HUES6 (cell line): ENCODE data around the gene RBMS1.

Experiments
- H3K27ac ChIP-seq: 2 replicates; pipeline ENCODE4 v1.7.0; 2013; ENCODE audit warnings: low read depth, mild to moderate bottlenecking, low read length, inconsistent platforms
- H3K27me3 ChIP-seq: 2 replicates; pipeline ENCODE4 v1.6.1; 2013; ENCODE audit warnings: low read length; ENCODE audit not compliant: control insufficient read depth, insufficient read depth
- H3K36me3 ChIP-seq: 2 replicates; pipeline ENCODE4 v1.6.1; 2013; ENCODE audit warnings: low read length; ENCODE audit not compliant: control insufficient read depth, insufficient read depth
- H3K4me1 ChIP-seq: 2 replicates; pipeline ENCODE4 v1.6.1; 2013; ENCODE audit warnings: low read length; ENCODE audit not compliant: control insufficient read depth, insufficient read depth
- H3K4me3 ChIP-seq: 2 replicates; pipeline ENCODE4 v1.5.1; 2013; ENCODE audit warnings: low read depth, low read length
- H3K9ac ChIP-seq: one replicate; pipeline ENCODE4 v1.6.1; 2013; ENCODE audit warnings: mild to moderate bottlenecking, low read length
- H3K9me3 ChIP-seq: 2 replicates; pipeline ENCODE4 v1.6.1; 2013; ENCODE audit warnings: low read depth, low read length; ENCODE audit not compliant: control insufficient read depth, insufficient read depth

The RBMS1 gene

DNA sequence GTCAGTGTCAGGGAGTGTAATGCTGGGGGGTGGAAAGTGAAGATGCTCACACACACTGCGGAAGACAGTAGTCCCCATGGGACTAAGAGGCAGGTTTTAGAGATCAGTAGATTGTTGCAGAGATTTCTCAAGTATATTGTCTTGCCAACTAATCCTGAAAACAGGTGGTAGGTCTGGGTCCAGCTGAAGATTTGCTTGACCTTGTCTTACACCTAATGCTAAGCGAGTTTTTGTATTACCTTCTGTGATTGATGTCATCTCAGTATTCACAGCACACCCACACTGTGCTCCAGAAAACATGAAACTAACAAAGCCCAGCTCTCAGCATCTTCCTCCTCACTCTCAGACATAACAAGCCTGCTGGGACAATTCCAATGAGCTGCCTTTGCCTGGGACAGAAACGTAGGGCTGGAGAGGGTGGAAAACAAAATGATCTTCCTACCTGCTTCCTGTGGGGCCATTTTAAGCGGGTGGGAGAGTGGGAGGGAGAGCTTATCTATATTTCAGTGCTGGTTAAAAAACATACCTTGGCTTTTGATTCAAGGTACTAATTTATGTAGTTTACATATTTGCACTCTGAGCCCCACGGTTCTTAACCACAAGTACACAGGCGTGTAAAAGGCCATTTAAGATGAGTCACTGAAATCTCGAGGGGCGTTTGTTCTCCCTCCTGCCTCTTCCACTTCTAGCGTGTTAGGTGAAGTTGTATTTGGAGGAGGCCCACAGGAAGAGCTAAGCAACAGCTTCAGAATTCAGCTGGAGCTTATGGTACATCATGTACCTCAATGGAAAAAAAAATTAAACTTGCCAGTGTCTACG is 23.1 kb upstream of the RBMS1 start:
- Histone ChIP-seq H3K9ac (no peak overlapping the region), H3K9me3 (no peaks in the 10 kb centered on the region), H3K36me3 (no peaks in the 10 kb centered on the region), H3K4me3 (no peak overlapping the region), H3K27me3 (no peaks in the 10 kb centered on the region), H3K27ac (no peak overlapping the region), H3K4me1 (peaks cover 9% of the 10 kb centered on the region)

GRCh38 chr2:160515120-160515519 is 21.5 kb upstream of the RBMS1 start:
- Histone ChIP-seq H3K36me3 (no peaks in the 10 kb centered on the region), H3K9ac (no peak overlapping the region), H3K27ac (no peak overlapping the region), H3K4me1 (peaks cover 9% of the 10 kb centered on the region), H3K27me3 (no peaks in the 10 kb centered on the region), H3K9me3 (no peaks in the 10 kb centered on the region), H3K4me3 (no peak overlapping the region)

GRCh38 chr2:160513120-160513519 is 19.5 kb upstream of the RBMS1 start:
- Histone ChIP-seq H3K36me3 (no peaks in the 10 kb centered on the region), H3K27me3 (no peaks in the 10 kb centered on the region), H3K27ac (no peak overlapping the region), H3K9ac (no peak overlapping the region), H3K4me3 (no peak overlapping the region), H3K9me3 (no peaks in the 10 kb centered on the region), H3K4me1 (peaks cover 9% of the 10 kb centered on the region)

GRCh38 chr2:160512491-160512890 is 18.9 kb upstream of the RBMS1 start:
- Histone ChIP-seq H3K27ac (no peak overlapping the region), H3K4me3 (no peak overlapping the region), H3K27me3 (no peaks in the 10 kb centered on the region), H3K36me3 (no peaks in the 10 kb centered on the region), H3K9me3 (no peaks in the 10 kb centered on the region), H3K4me1 (peaks cover 9% of the 10 kb centered on the region), H3K9ac (no peak overlapping the region)

DNA sequence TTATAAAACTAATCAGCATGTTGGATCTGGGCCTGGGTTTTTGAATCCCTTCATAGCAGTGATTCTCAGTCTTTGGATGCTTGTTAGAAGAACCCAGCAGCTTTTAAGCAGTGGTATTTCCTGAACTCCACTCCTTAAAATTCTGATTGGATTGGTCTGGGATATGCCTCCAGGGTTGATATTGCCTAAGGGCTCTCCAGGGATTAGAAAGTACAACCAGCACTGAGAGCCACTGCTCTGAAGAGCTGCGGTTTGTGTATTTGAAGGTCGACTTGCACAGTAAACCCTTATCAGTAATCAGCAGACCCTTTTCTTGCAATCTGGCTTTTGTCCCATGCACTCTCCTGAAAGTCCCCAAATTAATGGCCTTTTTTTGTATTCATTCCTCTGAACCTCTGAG is 17.0 kb upstream of the RBMS1 start:
- H3K4me1 ChIP-seq = peaks cover 9% of the 10 kb centered on the region
- H3K27me3 ChIP-seq = no peaks in the 10 kb centered on the region
- no peak overlapping the region for H3K4me3 ChIP-seq
- H3K9me3 ChIP-seq = no peaks in the 10 kb centered on the region
- no peak overlapping the region for H3K9ac ChIP-seq
- no peak overlapping the region for H3K27ac ChIP-seq
- no peaks in the 10 kb centered on the region for H3K36me3 ChIP-seq

GRCh38 chr2:160509016-160509415 is 15.4 kb upstream of the RBMS1 start:
- Histone ChIP-seq H3K27ac (no peak overlapping the region), H3K36me3 (no peaks in the 10 kb centered on the region), H3K4me1 (no peaks in the 10 kb centered on the region; the same call in 1 of the 2 replicates), H3K9me3 (no peaks in the 10 kb centered on the region), H3K27me3 (no peaks in the 10 kb centered on the region), H3K9ac (no peak overlapping the region), H3K4me3 (no peak overlapping the region)

GRCh38 chr2:160507464-160507863 is 13.9 kb upstream of the RBMS1 start:
- Histone ChIP-seq H3K36me3 (no peaks in the 10 kb centered on the region), H3K27ac (no peak overlapping the region), H3K9me3 (no peaks in the 10 kb centered on the region), H3K9ac (no peak overlapping the region), H3K4me3 (no peak overlapping the region), H3K27me3 (no peaks in the 10 kb centered on the region), H3K4me1 (no peaks in the 10 kb centered on the region; the same call in 1 of the 2 replicates)

DNA sequence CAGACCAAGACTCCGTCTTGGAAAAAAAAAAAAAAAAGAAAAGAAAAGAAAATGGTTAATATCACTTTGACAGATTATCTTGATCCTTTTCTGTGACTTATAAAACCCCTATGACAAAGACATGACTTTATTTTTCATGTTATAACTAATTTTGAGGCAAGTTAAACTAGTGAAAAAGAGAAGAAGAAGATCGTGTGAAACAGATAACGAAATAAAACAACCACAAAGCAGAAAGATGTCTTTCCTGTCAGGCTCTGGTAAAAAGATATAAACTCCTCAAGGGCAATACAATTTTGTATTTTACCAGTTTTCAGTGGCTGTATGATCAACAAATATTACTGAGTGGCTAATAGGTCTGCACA is 13.4 kb upstream of the RBMS1 start:
- no peak overlapping the region for H3K4me3 ChIP-seq
- no peaks in the 10 kb centered on the region; the same call in 1 of the 2 replicates for H3K4me1 ChIP-seq
- H3K9me3 ChIP-seq = no peaks in the 10 kb centered on the region
- H3K27ac ChIP-seq = no peak overlapping the region
- H3K9ac ChIP-seq = no peak overlapping the region
- H3K27me3 ChIP-seq = no peaks in the 10 kb centered on the region
- H3K36me3 ChIP-seq = no peaks in the 10 kb centered on the region

DNA sequence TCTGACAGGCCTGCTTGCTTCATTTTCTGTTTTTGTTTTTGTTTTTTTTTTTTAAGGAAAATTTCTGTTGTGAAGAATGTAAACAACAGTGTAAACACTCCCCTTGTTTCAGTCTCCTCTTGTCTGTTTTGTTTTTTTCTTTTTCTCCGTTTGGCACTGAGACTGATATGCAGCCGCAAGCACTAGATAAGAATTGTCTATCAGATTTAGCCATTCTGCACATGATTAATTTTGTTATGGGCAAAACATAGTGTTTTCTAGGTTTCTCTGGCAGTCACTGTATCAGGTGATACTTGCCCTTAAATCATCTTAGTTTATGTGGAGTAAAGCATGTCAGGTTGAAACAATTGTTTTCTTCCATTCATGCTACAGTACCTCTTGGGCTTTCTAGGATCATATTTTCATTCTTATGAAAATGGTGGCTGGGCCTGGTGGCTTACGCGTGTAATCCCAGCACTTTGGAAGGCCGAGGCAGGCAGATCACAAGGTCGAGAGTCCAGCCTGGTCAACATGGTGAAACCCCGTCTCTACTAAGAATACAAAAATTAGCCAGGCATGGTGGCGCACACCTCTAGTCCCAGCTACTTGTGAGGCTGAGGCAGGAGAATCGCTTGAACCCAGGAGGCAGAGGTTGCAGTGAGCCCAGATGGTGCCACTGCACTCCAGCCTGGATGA is 12.9 kb upstream of the RBMS1 start:
- Histone ChIP-seq H3K9me3 (no peaks in the 10 kb centered on the region), H3K4me1 (no peaks in the 10 kb centered on the region; the same call in 1 of the 2 replicates), H3K27me3 (no peaks in the 10 kb centered on the region), H3K27ac (no peak overlapping the region), H3K4me3 (no peak overlapping the region), H3K36me3 (no peaks in the 10 kb centered on the region), H3K9ac (no peak overlapping the region)

DNA sequence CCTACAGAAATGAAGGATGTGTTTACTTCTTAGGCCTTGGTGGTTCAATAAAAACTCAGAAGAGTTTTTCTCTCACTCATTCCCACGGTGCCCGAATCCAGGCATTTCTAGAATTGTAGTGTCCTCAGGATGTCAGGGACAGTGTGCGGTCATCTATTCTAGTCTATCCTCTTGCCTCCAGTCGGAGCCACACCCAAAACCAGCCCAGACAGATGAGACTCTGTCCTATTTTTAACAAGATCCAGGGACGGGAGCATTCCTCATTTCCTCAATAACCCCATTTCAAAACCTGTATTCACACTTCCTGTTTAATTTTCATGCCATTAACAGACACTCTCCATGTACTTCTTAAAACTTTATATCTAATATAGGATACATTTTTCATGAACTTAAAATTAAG is 11.6 kb upstream of the RBMS1 start:
- Histone ChIP-seq H3K9me3 (no peaks in the 10 kb centered on the region), H3K9ac (no peak overlapping the region), H3K4me3 (no peak overlapping the region), H3K27ac (no peak overlapping the region), H3K36me3 (no peaks in the 10 kb centered on the region), H3K4me1 (no peaks in the 10 kb centered on the region), H3K27me3 (no peaks in the 10 kb centered on the region)

DNA sequence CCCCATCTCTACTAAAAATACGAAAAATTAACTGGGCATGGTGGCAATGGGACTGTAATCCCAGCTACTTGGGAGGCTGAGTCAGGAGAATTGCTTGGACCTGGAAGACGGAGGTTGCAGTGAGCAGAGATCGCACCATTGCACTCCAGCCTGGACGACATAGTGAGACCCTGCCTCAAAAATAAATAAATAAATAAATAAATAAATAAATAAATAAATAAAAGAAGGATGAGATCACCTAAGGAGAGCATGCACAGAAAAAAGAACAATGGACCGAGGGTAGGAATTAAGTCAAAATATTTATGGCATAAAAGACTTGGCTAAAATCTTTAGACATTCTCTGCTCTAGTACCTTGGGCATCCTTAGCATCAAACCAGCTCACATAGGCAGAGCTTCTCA is 8.9 kb upstream of the RBMS1 start:
- Histone ChIP-seq H3K9me3 (no peaks in the 10 kb centered on the region), H3K27me3 (no peaks in the 10 kb centered on the region), H3K4me1 (no peaks in the 10 kb centered on the region), H3K9ac (no peak overlapping the region), H3K27ac (no peak overlapping the region), H3K36me3 (no peaks in the 10 kb centered on the region), H3K4me3 (no peak overlapping the region)
